Ascending aorta (tissue), 2 donors: ENCODE data around the gene ZNF555. TPM values are rescaled to one million over a fixed set of nuclear protein-coding genes. Genes with fewer than 3 reads are reported as not detected.

Source experiments
- DNase-seq, 2 donors: peaks; one replicate each; pipeline ENCODE4 v3.0.0-alpha.2; 2019; ENCODE audit warnings: low spot score in 2 of 2
- H3K27ac ChIP-seq, 2 donors: fragments of 200-600 bp; sonication (generic); one replicate each; pipeline ENCODE4 v1.5.1; 2016 to 2017; ENCODE audit warnings: mild to moderate bottlenecking in 1 of 2
- H3K27me3 ChIP-seq: fragments of 200-600 bp; sonication (generic); one replicate; pipeline ENCODE4 v1.5.1; 2017
- H3K36me3 ChIP-seq, 2 donors: fragments of 200-600 bp; sonication (generic); one replicate each; pipeline ENCODE4 v1.5.1; 2016
- H3K4me1 ChIP-seq, 2 donors: fragments of 200-600 bp; sonication (generic); one replicate each; pipeline ENCODE4 v1.5.1; 2016 to 2017; ENCODE audit warnings: mild to moderate bottlenecking in 1 of 2
- H3K4me3 ChIP-seq, 2 donors: fragments of 200-600 bp; sonication (generic); one replicate each; pipeline ENCODE4 v1.5.1; 2016 to 2017; ENCODE audit warnings: mild to moderate bottlenecking in 1 of 2
- H3K9me3 ChIP-seq, 2 donors: fragments of 200-600 bp; sonication (generic); one replicate each; pipeline ENCODE4 v1.5.1; 2016
- CTCF ChIP-seq, 3 experiments: fragments of 200-600 bp in 2 of 3; fragments of 450-650 bp in 1 of 3; sonication (generic) in 2 of 3; IDR thresholded peaks; one replicate each; pipeline ENCODE4 v1.5.1; 2016 to 2019; ENCODE audit warnings: antibody characterized with exemption in 3 of 3, mild to moderate bottlenecking in 1 of 3, moderate library complexity in 1 of 3
- intact Hi-C: fragments of 100-400 bp; cut with DNase I; formaldehyde crosslinking; loops from one replicate; pipeline ENCODE4 v1.15.1; 2023
- total RNA-seq: library from RNA; depleted of rRNA; stranded (reverse); fragments of >200 nt; gene quantifications from one replicate; pipeline ENCODE4 v1.1.0, GENCODE V29; 2016

Gene ZNF555
- total RNA-seq, 1 donor from 2014 or later = 6.8 TPM

- DNase-seq = no peak
- no peak for TF ChIP-seq CTCF (IDR thresholded peaks at IDR 0.05)
- Histone ChIP-seq H3K4me3 (no peak overlapping the region), H3K9me3 (no peaks in the 10 kb centered on the region), H3K27ac (no peak overlapping the region), H3K27me3 (no peaks in the 10 kb centered on the region), H3K4me1 (no peaks in the 10 kb centered on the region), H3K36me3 (peaks cover 31% of the 10 kb centered on the region in 2 donors)
- intact Hi-C loops = no loop called here
Measured at GRCh38 chr19:2795827-2796658, 45.2 kb upstream of the ZNF555 start.

- Histone ChIP-seq H3K27ac (no peak overlapping the region), H3K27me3 (no peaks in the 10 kb centered on the region), H3K9me3 (no peaks in the 10 kb centered on the region), H3K4me3 (no peak overlapping the region), H3K4me1 (no peaks in the 10 kb centered on the region), H3K36me3 (peaks cover 24 to 36% of the 10 kb centered on the region in 2 donors)
- intact Hi-C loops = no loop called here
- DNase-seq = no peak
- no peak for TF ChIP-seq CTCF (IDR thresholded peaks at IDR 0.05)
Measured at GRCh38 chr19:2796659-2797266, 44.5 kb upstream of the ZNF555 start.

GRCh38 chr19:2797280-2797679, 44.0 kb upstream of the ZNF555 start:
- H3K36me3 ChIP-seq = peaks cover 24 to 36% of the 10 kb centered on the region in 2 donors
- no peak overlapping the region for H3K4me3 ChIP-seq
- DNase-seq = no peak
- intact Hi-C loops = no loop called here
- no peak for TF ChIP-seq CTCF (IDR thresholded peaks at IDR 0.05)
- no peaks in the 10 kb centered on the region for H3K27me3 ChIP-seq
- no peak overlapping the region for H3K27ac ChIP-seq
- H3K4me1 ChIP-seq = no peaks in the 10 kb centered on the region
- no peaks in the 10 kb centered on the region for H3K9me3 ChIP-seq

GRCh38 chr19:2798158-2798685, 43.1 kb upstream of the ZNF555 start:
- Histone ChIP-seq H3K4me1 (no peaks in the 10 kb centered on the region), H3K27ac (no peak overlapping the region), H3K9me3 (no peaks in the 10 kb centered on the region), H3K4me3 (no peak overlapping the region), H3K27me3 (no peaks in the 10 kb centered on the region), H3K36me3 (peaks cover 24 to 39% of the 10 kb centered on the region in 2 donors)
- no peak for TF ChIP-seq CTCF (IDR thresholded peaks at IDR 0.05)
- intact Hi-C loops = no loop called here
- no peak for DNase-seq

GRCh38 chr19:2798733-2799132, 42.5 kb upstream of the ZNF555 start:
- H3K36me3 ChIP-seq = peaks cover 24 to 34% of the 10 kb centered on the region in 2 donors

More at GRCh38 chr19:2798733-2799132, 42.5 kb upstream of the ZNF555 start:
- Histone ChIP-seq H3K27me3 (no peaks in the 10 kb centered on the region), H3K27ac (no peak overlapping the region), H3K4me3 (no peak overlapping the region), H3K9me3 (no peaks in the 10 kb centered on the region), H3K4me1 (no peaks in the 10 kb centered on the region)
- intact Hi-C loops = no loop called here
- no peak for DNase-seq
- TF ChIP-seq CTCF (IDR thresholded peaks at IDR 0.05) = no peak
